ENCODE results near the gene COPB2. TPM values are rescaled to one million over a fixed set of nuclear protein-coding genes. Genes with fewer than 3 reads are reported as not detected.

The COPB2 gene
- total and polyA plus RNA-seq, 8 donors, result 23.1 to 141 (median 56.0) TPM

DNA sequence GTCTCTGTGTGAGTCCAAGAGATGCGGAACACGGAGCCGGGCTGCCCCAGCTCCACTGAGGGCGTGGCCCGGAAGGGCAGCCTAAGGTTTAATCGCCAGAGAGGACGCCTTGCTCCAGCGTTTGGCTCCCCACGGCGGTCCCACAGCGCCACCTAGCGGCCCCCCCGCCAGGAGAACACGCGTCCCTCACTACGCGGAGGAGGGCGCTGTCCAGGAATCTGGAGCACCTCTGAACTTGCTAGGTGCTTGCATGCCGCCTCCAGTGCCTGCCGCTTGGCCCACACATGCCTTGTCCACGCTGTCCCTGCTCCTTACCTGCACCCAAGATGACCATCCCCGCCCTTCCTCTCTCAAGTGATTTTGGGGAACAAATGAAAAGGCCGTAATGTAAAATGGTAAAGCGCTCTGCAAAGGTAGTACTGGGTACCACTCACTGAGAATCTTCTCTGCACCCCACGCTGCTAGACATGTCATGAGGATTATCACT, 60.0 kb downstream of the COPB2 start:
- Histone ChIP-seq H3K27ac (no peak overlapping the region), H3K27me3 (peaks cover 0 to 35% (median 12%) of the 10 kb centered on the region in 3 donors), H3K36me3 (no peaks in the 10 kb centered on the region), H3K4me1 (peaks cover 0 to 9% (median 8%) of the 10 kb centered on the region in 4 donors), H3K4me3 (peak overlapping the region in 2 of 4 donors; percentile 8 to 14), H3K9me3 (no peaks in the 10 kb centered on the region)
- intact Hi-C loops (cut with DNase I; ENCODE audit: low total_unique reads), result loop anchor here (10.0 kb wide), 1 partner anchor 395 kb away; no protein-coding TSS in a partner anchor
- 8 to 13% (median 10%) methylated on average over 16 to 25 of the region's 25 CpGs for WGBS, 5 donors
- TF ChIP-seq EP300 (IDR thresholded peaks at IDR 0.05) (no peak), POLR2AphosphoS5 (IDR thresholded peaks at IDR 0.05) (peak in 1 of 3 donors; percentile 52), POLR2A (IDR thresholded peaks at IDR 0.05) (no peak)
- TF ChIP-seq, protein P1, sequence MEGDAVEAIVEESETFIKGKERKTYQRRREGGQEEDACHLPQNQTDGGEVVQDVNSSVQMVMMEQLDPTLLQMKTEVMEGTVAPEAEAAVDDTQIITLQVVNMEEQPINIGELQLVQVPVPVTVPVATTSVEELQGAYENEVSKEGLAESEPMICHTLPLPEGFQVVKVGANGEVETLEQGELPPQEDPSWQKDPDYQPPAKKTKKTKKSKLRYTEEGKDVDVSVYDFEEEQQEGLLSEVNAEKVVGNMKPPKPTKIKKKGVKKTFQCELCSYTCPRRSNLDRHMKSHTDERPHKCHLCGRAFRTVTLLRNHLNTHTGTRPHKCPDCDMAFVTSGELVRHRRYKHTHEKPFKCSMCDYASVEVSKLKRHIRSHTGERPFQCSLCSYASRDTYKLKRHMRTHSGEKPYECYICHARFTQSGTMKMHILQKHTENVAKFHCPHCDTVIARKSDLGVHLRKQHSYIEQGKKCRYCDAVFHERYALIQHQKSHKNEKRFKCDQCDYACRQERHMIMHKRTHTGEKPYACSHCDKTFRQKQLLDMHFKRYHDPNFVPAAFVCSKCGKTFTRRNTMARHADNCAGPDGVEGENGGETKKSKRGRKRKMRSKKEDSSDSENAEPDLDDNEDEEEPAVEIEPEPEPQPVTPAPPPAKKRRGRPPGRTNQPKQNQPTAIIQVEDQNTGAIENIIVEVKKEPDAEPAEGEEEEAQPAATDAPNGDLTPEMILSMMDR (IDR thresholded peaks at IDR 0.05), result peak in 6 of 7 experiments; percentile 47 to 98 (median 94)
- peak; percentile 90 to 94 for DNase-seq

DNA sequence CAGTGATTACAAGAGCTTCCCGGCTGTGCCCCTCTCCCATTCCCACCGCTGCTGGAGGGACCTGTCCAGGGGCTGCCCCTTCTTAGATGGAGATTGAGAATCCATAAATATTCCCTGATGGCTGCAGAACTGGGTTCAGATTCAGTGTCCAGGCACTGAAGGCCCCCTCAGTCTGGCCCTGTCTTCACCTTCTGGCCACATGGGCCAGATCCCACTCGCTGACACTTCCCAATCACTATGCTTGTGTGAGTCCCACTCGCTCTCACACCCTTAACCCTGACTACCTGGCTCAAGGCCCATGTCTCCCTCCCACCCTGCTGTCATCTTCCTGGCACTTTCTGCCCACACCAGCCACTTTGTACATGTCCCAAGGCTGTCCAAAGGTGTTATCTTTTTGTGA, 61.1 kb downstream of the COPB2 start:
- TF ChIP-seq POLR2AphosphoS5 (IDR thresholded peaks at IDR 0.05) (no peak), EP300 (IDR thresholded peaks at IDR 0.05) (no peak), POLR2A (IDR thresholded peaks at IDR 0.05) (no peak)
- TF ChIP-seq, protein P1 (IDR thresholded peaks at IDR 0.05), result no peak
- Histone ChIP-seq H3K4me1 (peaks cover 0 to 9% (median 8%) of the 10 kb centered on the region in 4 donors), H3K36me3 (no peaks in the 10 kb centered on the region), H3K9me3 (no peaks in the 10 kb centered on the region), H3K4me3 (no peak overlapping the region), H3K27ac (no peak overlapping the region), H3K27me3 (peaks cover 0 to 35% (median 12%) of the 10 kb centered on the region in 3 donors)
- intact Hi-C loops (cut with DNase I; ENCODE audit: low total_unique reads), result loop anchor here (10.0 kb wide), 1 partner anchor 394 kb away; no protein-coding TSS in a partner anchor
- 89 to 93% (median 92%) methylated on average over 3 to 4 of the region's 4 CpGs for WGBS, 5 donors
- no peak for DNase-seq

DNA sequence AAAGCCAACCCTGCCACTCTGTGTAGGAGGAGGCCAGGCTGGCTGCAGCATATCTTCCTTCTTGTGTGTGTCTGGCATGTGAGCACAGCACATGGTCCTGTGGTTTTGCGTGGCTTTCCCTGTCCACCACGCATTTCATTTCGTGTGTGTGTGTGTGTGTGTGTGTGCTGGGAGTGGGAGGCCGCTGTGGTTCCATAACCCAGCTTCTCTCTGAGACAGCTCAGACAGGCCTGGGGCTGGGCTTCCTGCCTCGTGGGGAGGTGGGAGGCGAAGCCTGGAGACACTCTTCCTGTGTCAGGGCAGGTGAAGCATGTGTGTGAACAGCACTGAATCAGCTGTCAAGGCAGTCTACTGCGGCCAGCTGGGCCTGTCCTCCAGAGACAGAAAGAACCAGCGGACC, 61.6 kb downstream of the COPB2 start:
- intact Hi-C loops (cut with DNase I; ENCODE audit: low total_unique reads), result loop anchor here (10.0 kb wide), 1 partner anchor 393 kb away; no protein-coding TSS in a partner anchor
- Histone ChIP-seq H3K27ac (no peak overlapping the region), H3K36me3 (no peaks in the 10 kb centered on the region), H3K9me3 (no peaks in the 10 kb centered on the region), H3K4me3 (no peak overlapping the region), H3K4me1 (peaks cover 0 to 9% (median 8%) of the 10 kb centered on the region in 4 donors), H3K27me3 (peaks cover 0 to 35% (median 12%) of the 10 kb centered on the region in 3 donors)
- WGBS, 5 donors, result 75 to 84% (median 78%) methylated on average over 4 to 8 of the region's 8 CpGs
- DNase-seq, result no peak
- no peak for TF ChIP-seq EP300 (IDR thresholded peaks at IDR 0.05)

DNA sequence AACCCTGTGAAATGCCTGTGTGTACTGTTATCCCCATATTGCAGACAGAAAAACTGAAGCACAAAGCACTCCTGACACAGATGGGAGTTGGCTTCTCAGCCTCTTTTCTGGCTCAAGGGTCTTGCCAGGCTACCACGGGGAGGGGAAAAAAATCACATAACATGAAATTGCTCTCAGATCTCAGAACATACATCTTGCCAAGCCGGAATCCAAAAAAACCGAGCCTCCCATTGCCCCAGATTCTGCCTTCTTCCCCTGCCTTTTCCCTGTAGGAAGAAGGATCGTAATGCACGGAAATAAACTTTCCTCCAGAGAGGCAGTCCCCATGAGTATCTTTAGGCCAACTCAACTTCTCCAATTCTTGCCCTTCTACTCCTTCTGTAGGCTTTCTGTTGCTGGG, 62.2 kb downstream of the COPB2 start:
- intact Hi-C loops (cut with DNase I; ENCODE audit: low total_unique reads), result loop anchor here (10.0 kb wide), 1 partner anchor 392 kb away; no protein-coding TSS in a partner anchor
- TF ChIP-seq EP300 (IDR thresholded peaks at IDR 0.05), result no peak
- TF ChIP-seq, protein P1 (IDR thresholded peaks at IDR 0.05), result no peak
- TF ChIP-seq POLR2A (IDR thresholded peaks at IDR 0.05), result no peak
- no peak for TF ChIP-seq POLR2AphosphoS5 (IDR thresholded peaks at IDR 0.05)

DNA sequence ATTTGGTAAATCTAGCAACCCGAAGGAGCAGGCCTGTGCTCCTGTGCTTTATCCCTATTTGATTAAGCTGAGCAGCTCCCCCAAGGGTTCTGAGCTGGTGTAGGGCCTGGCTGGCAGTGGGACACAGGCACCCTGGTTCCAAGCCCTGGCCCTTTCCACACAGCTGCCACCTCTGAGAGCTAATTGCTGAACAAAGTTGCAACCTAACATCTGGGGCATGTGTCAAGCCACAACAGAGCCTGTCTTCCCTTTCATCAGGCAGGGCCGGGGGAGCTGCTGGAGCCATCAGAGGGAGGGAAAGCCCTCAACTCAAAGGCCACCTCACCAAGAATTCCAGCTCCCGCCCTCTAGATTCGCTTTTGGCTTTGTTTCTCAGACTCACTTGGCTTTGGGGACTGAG, 62.7 kb downstream of the COPB2 start:
- H3K27me3 ChIP-seq, result peaks cover 0 to 40% (median 12%) of the 10 kb centered on the region in 3 donors
- no peak for DNase-seq
- intact Hi-C loops (cut with DNase I; ENCODE audit: low total_unique reads), result loop anchor here (10.0 kb wide), 1 partner anchor 392 kb away; no protein-coding TSS in a partner anchor
- no peak for TF ChIP-seq EP300 (IDR thresholded peaks at IDR 0.05)
- no peak for TF ChIP-seq POLR2AphosphoS5 (IDR thresholded peaks at IDR 0.05)
- no peak for TF ChIP-seq POLR2A (IDR thresholded peaks at IDR 0.05)
- TF ChIP-seq, protein P1 (IDR thresholded peaks at IDR 0.05), result no peak
- H3K4me3 ChIP-seq, result no peak overlapping the region
- 70 to 81% (median 76%) methylated on average over 4 of the region's 4 CpGs for WGBS, 5 donors
- peaks cover 0 to 9% (median 8%) of the 10 kb centered on the region in 4 donors for H3K4me1 ChIP-seq
- no peaks in the 10 kb centered on the region for H3K36me3 ChIP-seq
- no peaks in the 10 kb centered on the region for H3K9me3 ChIP-seq
- H3K27ac ChIP-seq, result no peak overlapping the region

More for the DNA sequence above, 62.2 kb downstream of the COPB2 start:
- WGBS, 5 donors, result 87 to 90% (median 89%) methylated on average over 5 of the region's 5 CpGs
- H3K4me3 ChIP-seq, result no peak overlapping the region
- H3K9me3 ChIP-seq, result no peaks in the 10 kb centered on the region
- H3K27me3 ChIP-seq, result peaks cover 0 to 36% (median 12%) of the 10 kb centered on the region in 3 donors
- no peak for DNase-seq
- H3K4me1 ChIP-seq, result peaks cover 0 to 9% (median 8%) of the 10 kb centered on the region in 4 donors
- H3K27ac ChIP-seq, result no peak overlapping the region
- no peaks in the 10 kb centered on the region for H3K36me3 ChIP-seq
